PC-9 (cell line): ENCODE data around the gene PDE4D. TPM values are rescaled to one million over a fixed set of nuclear protein-coding genes. Genes with fewer than 3 reads are reported as not detected.

Experiments
- BruUV-seq: library from RNA; stranded (reverse); fragments of 400-500 nt; replicated peaks from 2 replicates; lab custom pipeline; 2021; lab: Mats Ljungman, UMichigan
- CTCF ChIA-PET: fragments of 300-600 bp; sonication (Branson Sonifier 250); formaldehyde crosslinking; loops from one replicate; lab custom pipeline; 2022; ENCODE audit warnings: antibody characterized with exemption; lab: Charles Lee
- POLR2A ChIA-PET: fragments of 300-600 bp; sonication (Branson Sonifier 250); formaldehyde crosslinking; loops from one replicate; lab custom pipeline; 2022; ENCODE audit warnings: antibody characterized with exemption; ENCODE audit not compliant: unreplicated experiment; lab: Charles Lee
- DNase-seq, 2 experiments: peaks; one replicate each; pipeline versions ENCODE4 v3.0.0 to v3.0.0-alpha.2; 2015 to 2022; ENCODE audit warnings: mixed read lengths in 1 of 2
- H2AFZ ChIP-seq: fragments of 200-600 bp; sonication (generic); 2 replicates; pipeline ENCODE4 v1.8.1; 2017; ENCODE audit warnings: antibody characterized with exemption
- H3F3A ChIP-seq: fragments of 200-600 bp; sonication (generic); 2 replicates; pipeline ENCODE4 v1.8.1; 2017; ENCODE audit warnings: antibody characterized with exemption, mild to moderate bottlenecking, low read depth; ENCODE audit not compliant: insufficient read depth
- H3K27ac ChIP-seq: fragments of 200-600 bp; sonication (generic); 2 replicates; pipeline ENCODE4 v1.6.1; 2016; ENCODE audit warnings: mixed run types
- H3K27me3 ChIP-seq: fragments of 200-600 bp; sonication (generic); 2 replicates; pipeline ENCODE4 v1.6.1; 2016; ENCODE audit warnings: low read depth, mixed run types; ENCODE audit not compliant: insufficient read depth
- H3K36me3 ChIP-seq: fragments of 200-600 bp; sonication (generic); 2 replicates; pipeline ENCODE4 v1.6.1; 2016; ENCODE audit warnings: low read depth, mixed run types
- H3K4me1 ChIP-seq: fragments of 200-600 bp; sonication (generic); replicated peaks from 2 replicates; pipeline ENCODE4 v1.6.1; 2016; ENCODE audit warnings: mixed run types; ENCODE audit not compliant: insufficient read depth
- H3K4me2 ChIP-seq: fragments of 200-600 bp; sonication (generic); 2 replicates; pipeline ENCODE4 v1.6.1; 2017; ENCODE audit warnings: mixed run types
- H3K4me3 ChIP-seq: fragments of 200-600 bp; sonication (generic); 2 replicates; pipeline ENCODE4 v1.6.1; 2016; ENCODE audit warnings: mixed run types
- H3K79me2 ChIP-seq: fragments of 200-600 bp; sonication (generic); 2 replicates; pipeline ENCODE4 v1.6.1; 2017; ENCODE audit warnings: low read depth, mixed run types
- H3K9me2 ChIP-seq: fragments of 200-600 bp; sonication (generic); 2 replicates; pipeline ENCODE4 v1.8.1; 2017; ENCODE audit warnings: mild to moderate bottlenecking; ENCODE audit not compliant: insufficient read depth
- H3K9me3 ChIP-seq: fragments of 200-600 bp; sonication (generic); 2 replicates; pipeline ENCODE4 v1.8.1; 2016; ENCODE audit warnings: low read depth; ENCODE audit not compliant: insufficient read depth
- H4K20me1 ChIP-seq: fragments of 200-600 bp; sonication (generic); 2 replicates; pipeline ENCODE4 v1.8.1; 2017; ENCODE audit not compliant: insufficient read depth
- EZH2 ChIP-seq: fragments of 200-600 bp; sonication (generic); IDR thresholded peaks from 2 replicates; pipeline ENCODE4 v1.8.0; 2017; ENCODE audit warnings: antibody characterized with exemption, low read depth
- intact Hi-C: fragments of 100-400 bp; cut with micrococcal nuclease; formaldehyde crosslinking; loops from one replicate; pipeline ENCODE4 v1.10.0; 2022; ENCODE audit not compliant: unreplicated experiment
- total RNA-seq: library from RNA; stranded (reverse); gene quantifications from 2 replicates; pipeline ENCODE4 v1.2.3, GENCODE V29; 2021
- TF ChIP-seq, protein P1 (sequence below): fragments of 200-600 bp; sonication (generic); conservative IDR thresholded peaks from 2 replicates; pipeline ENCODE4 v1.6.1; 2017; ENCODE audit warnings: mixed run types, antibody characterized with exemption, mild to moderate bottlenecking, moderate library complexity

PDE4D gene
- total RNA-seq, 1 experiment from 2014 or later, result 9.8 TPM

DNA sequence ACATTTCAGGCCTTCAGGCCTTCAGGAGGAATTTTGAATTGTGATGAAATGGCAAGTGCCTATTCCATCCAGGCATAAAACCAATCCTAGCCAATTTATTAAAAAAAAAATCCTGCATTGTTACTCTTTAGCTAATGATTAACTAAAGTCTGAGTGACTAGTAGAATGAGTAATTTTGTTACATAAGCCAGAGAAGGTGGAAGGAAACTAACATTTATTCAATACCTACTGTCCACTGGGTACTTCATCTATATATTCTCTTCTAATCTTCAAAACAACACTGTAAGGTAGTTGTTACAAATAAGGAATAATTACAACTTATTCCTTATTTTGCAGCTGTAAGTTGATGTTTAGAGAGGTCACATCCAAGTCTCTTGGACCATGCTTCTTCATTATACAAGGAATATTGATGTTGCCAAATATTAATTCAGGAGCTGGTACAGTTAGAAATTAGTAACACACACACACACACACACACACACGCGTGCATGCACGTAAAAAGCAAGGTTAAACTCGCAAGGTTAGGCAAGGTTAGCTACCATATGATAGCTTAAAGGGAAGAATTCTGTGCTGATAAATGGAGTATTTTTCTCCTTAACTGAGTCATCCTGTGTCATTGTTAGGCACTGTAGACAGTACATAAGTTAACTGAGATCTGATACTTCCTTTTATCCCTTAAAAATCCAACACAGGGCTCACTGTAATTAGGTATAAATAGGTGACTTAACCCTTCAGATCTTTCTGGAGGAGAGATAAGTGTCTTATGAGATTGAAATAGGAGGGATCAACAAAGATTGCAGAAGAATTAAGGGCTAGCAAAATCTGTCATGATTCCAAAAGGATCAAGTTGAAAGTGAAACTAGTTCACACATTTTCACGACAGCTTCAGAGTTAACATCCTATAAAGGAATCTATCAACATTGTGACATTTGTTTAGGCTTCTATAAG lies 596.9 kb downstream of the PDE4D start:
- intact Hi-C loops, result no loop called here
- no peak for DNase-seq

DNA sequence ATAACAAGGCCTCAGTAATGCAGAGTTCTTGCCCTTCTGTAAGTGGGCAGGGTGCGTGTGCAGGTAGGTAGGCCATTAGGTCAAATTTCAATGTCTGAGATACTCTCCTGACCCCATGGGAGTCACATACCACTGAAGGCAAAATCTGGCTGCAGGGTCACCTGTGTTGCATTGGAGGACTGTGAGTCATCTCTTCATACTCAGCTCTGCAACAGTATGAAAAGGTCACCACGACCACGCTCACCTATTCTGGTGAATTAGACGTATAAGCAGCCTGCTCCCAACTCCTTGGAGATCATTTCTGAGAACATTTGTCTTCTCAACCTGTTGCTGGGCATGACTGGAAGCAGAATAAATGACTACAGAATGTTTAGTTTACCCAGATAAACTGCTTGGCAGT lies 599.8 kb downstream of the PDE4D start:
- CTCF ChIA-PET, result no interaction called here
- POLR2A ChIA-PET, result no interaction called here
- DNase-seq, result peak; percentile 39 to 46

More for the DNA sequence above, 596.9 kb downstream of the PDE4D start:
- Histone ChIP-seq H2AFZ (no peak overlapping the region), H3K4me2 (peak overlapping the region; percentile 72), H4K20me1 (no peaks in the 10 kb centered on the region), H3K9me3 (no peaks in the 10 kb centered on the region), H3K9me2 (no peaks in the 10 kb centered on the region), H3K79me2 (no peaks in the 10 kb centered on the region), H3K36me3 (no peaks in the 10 kb centered on the region), H3K27me3 (no peaks in the 10 kb centered on the region), H3K4me3 (peak overlapping the region; percentile 50; the same call in 1 of the 2 replicates), H3F3A (no peaks in the 10 kb centered on the region), H3K27ac (peak overlapping the region; percentile 35), H3K4me1 (peaks cover 23% of the 10 kb centered on the region; the same call in 1 of the 2 replicates)
- ChIA-PET POLR2A (no interaction called here), CTCF (interaction anchor here (0.6 to 0.8 kb wide), 2 partner anchors 364 to 502 kb away, joined by 3 read pairs; no protein-coding TSS in a partner anchor)
- no TSS peak for BruUV-seq
- no peak for TF ChIP-seq EZH2
- TF ChIP-seq, protein P1, sequence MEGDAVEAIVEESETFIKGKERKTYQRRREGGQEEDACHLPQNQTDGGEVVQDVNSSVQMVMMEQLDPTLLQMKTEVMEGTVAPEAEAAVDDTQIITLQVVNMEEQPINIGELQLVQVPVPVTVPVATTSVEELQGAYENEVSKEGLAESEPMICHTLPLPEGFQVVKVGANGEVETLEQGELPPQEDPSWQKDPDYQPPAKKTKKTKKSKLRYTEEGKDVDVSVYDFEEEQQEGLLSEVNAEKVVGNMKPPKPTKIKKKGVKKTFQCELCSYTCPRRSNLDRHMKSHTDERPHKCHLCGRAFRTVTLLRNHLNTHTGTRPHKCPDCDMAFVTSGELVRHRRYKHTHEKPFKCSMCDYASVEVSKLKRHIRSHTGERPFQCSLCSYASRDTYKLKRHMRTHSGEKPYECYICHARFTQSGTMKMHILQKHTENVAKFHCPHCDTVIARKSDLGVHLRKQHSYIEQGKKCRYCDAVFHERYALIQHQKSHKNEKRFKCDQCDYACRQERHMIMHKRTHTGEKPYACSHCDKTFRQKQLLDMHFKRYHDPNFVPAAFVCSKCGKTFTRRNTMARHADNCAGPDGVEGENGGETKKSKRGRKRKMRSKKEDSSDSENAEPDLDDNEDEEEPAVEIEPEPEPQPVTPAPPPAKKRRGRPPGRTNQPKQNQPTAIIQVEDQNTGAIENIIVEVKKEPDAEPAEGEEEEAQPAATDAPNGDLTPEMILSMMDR, result no peak

DNA sequence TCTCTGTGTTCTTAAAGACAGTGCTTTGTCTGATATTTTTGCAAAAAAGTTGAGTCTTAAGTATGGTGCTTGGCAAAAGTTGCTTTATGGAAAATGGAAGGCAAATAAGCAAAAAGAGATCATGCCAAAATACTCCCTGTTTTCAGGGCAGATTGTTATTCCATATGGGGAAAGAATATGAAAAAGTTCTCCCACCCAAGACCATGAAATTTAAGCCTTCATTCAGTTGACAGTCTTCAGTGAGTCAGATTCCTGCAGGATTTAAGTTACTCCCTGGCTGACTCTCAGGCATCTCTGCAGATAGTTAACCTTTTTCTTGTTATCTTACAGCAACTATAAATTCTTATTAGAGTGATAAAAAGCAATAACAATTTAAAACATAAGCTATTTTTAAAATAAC lies 601.6 kb downstream of the PDE4D start:
- no TSS peak for BruUV-seq

More for the DNA sequence above, 599.8 kb downstream of the PDE4D start:
- intact Hi-C loops, result loop anchor here (2.0 kb wide), 1 partner anchor 17 kb away; no protein-coding TSS in a partner anchor
- H3K4me1 ChIP-seq, result peaks cover 23% of the 10 kb centered on the region; the same call in 1 of the 2 replicates
- H3K36me3 ChIP-seq, result no peaks in the 10 kb centered on the region
- H2AFZ ChIP-seq, result no peak overlapping the region
- no peak overlapping the region for H3K4me3 ChIP-seq
- BruUV-seq, result no TSS peak
- no peaks in the 10 kb centered on the region for H3F3A ChIP-seq
- H3K27me3 ChIP-seq, result no peaks in the 10 kb centered on the region
- H3K9me2 ChIP-seq, result no peaks in the 10 kb centered on the region
- H3K27ac ChIP-seq, result no peak overlapping the region
- no peaks in the 10 kb centered on the region for H3K79me2 ChIP-seq
- H3K4me2 ChIP-seq, result no peak overlapping the region
- no peaks in the 10 kb centered on the region for H3K9me3 ChIP-seq
- H4K20me1 ChIP-seq, result no peaks in the 10 kb centered on the region
- TF ChIP-seq, protein P1, result no peak
- no peak for TF ChIP-seq EZH2

More for the DNA sequence above, 601.6 kb downstream of the PDE4D start:
- H3K36me3 ChIP-seq, result no peaks in the 10 kb centered on the region
- no peaks in the 10 kb centered on the region for H3K27me3 ChIP-seq
- no peaks in the 10 kb centered on the region for H3K79me2 ChIP-seq
- no peak overlapping the region for H3K4me3 ChIP-seq
- H3K9me2 ChIP-seq, result no peaks in the 10 kb centered on the region
- intact Hi-C loops, result loop anchor here (2.0 kb wide), 1 partner anchor 15 kb away; no protein-coding TSS in a partner anchor
- no peak overlapping the region for H2AFZ ChIP-seq
- peaks cover 14% of the 10 kb centered on the region; the same call in 1 of the 2 replicates for H3K4me1 ChIP-seq
- no peaks in the 10 kb centered on the region for H3K9me3 ChIP-seq
- H3F3A ChIP-seq, result no peaks in the 10 kb centered on the region
- ChIA-PET CTCF (no interaction called here), POLR2A (no interaction called here)
- H3K27ac ChIP-seq, result no peak overlapping the region
- TF ChIP-seq, protein P1, result no peak
- H3K4me2 ChIP-seq, result no peak overlapping the region
- no peak for DNase-seq
- H4K20me1 ChIP-seq, result no peaks in the 10 kb centered on the region
